ENCODE results near the gene CCDC172.

The CCDC172 gene

GRCh38 chr10:116429288-116429977 lies 105.2 kb downstream of the CCDC172 start:
- DNase-seq (ENCODE audit: low read depth) = no peak
